A549 treated with AZD2906 at 1 μM for 4 hours (cell line): ENCODE results near the gene MACIR. TPM values are rescaled to one million over a fixed set of nuclear protein-coding genes. Genes with fewer than 3 reads are reported as not detected.

Experiments
- total RNA-seq: library from RNA; stranded (reverse); fragments of 200-300 nt; extraction: Qiagen RNA extraction; gene quantifications from 5 replicates; pipeline ENCODE4 v1.2.3, GENCODE V29; 2022

Gene MACIR
- 19.3 to 20.7 TPM (median 19.8 TPM) in 5 replicates for total RNA-seq

GRCh38 chr5:103258368-103258956, at the start of gene MACIR:
TSS of gene MACIR (plus strand) at chr5:103258763. CDS start at chr5:103275920, 17,157 bp downstream.

Other genes with a start within 250 kb of the MACIR start
- 3.7 to 5.2 TPM (median 4.2 TPM) in 5 replicates for gene GIN1, start 138.6 kb upstream of the MACIR start, total RNA-seq
- gene PPIP5K2, start 138.5 kb upstream of the MACIR start, total RNA-seq, result 16.2 to 25.0 TPM (median 22.1 TPM) in 5 replicates